NT2/D1 (cell line): ENCODE results near the gene FTO.

Source experiments
- SUZ12 ChIP-seq: IDR thresholded peaks from 2 replicates; pipeline ENCODE4 v1.6.1; 2011; ENCODE audit not compliant: insufficient read length, insufficient read depth; ENCODE audit errors: extremely low read depth
- ZNF274 ChIP-seq: IDR thresholded peaks from 2 replicates; pipeline ENCODE4 v1.6.1; 2011; ENCODE audit warnings: mild to moderate bottlenecking, low read depth, low read length

- TF ChIP-seq ZNF274 (no peak), SUZ12 (no peak)
Observed at GRCh38 chr16:53967572-53967971, 263.6 kb downstream of the FTO start.
